GM23338 (cell line): ENCODE measurements around the gene AVPR2. TPM values are rescaled to one million over a fixed set of nuclear protein-coding genes. Genes with fewer than 3 reads are reported as not detected.

Experiments used
- ATAC-seq: fragments of 200-7000 bp; cut with Tn5 transposase; 3 replicates; pipeline ENCODE4 v1.9.1; 2020
- DNase-seq: peaks from one replicate; pipeline ENCODE4 v3.0.0-alpha.2; 2015; ENCODE audit warnings: low spot score
- H2AFZ ChIP-seq: fragments of 200-600 bp; sonication (generic); 2 replicates; pipeline ENCODE4 v1.8.0; 2016; ENCODE audit warnings: antibody characterized with exemption, mild to moderate bottlenecking, moderate library complexity
- H3F3A ChIP-seq: fragments of 200-600 bp; sonication (generic); replicated peaks from 2 replicates; pipeline ENCODE4 v1.8.0; 2017; ENCODE audit warnings: antibody characterized with exemption, mixed run types, low read depth
- H3K27ac ChIP-seq: fragments of 200-600 bp; sonication (generic); 2 replicates; pipeline ENCODE4 v1.6.1; 2016; ENCODE audit warnings: low read depth
- H3K27me3 ChIP-seq: fragments of 200-600 bp; sonication (generic); 2 replicates; pipeline ENCODE4 v1.8.0; 2016; ENCODE audit warnings: mild to moderate bottlenecking, mixed run types, moderate library complexity; ENCODE audit not compliant: insufficient read depth
- H3K36me3 ChIP-seq: fragments of 200-600 bp; sonication (generic); 2 replicates; pipeline ENCODE4 v1.8.0; 2016; ENCODE audit warnings: mild to moderate bottlenecking; ENCODE audit not compliant: insufficient read depth
- H3K4me1 ChIP-seq: fragments of 200-600 bp; sonication (generic); 2 replicates; pipeline ENCODE4 v1.8.0; 2016; ENCODE audit warnings: mild to moderate bottlenecking, moderate library complexity; ENCODE audit not compliant: insufficient read depth
- H3K4me2 ChIP-seq: fragments of 200-600 bp; sonication (generic); 2 replicates; pipeline ENCODE4 v1.7.1; 2017; ENCODE audit warnings: mixed run types
- H3K4me3 ChIP-seq: fragments of 200-600 bp; sonication (generic); 2 replicates; pipeline ENCODE4 v1.6.1; 2016; ENCODE audit warnings: mixed run types
- H3K79me2 ChIP-seq: fragments of 200-600 bp; sonication (generic); replicated peaks from 2 replicates; pipeline ENCODE4 v1.8.0; 2017; ENCODE audit warnings: mild to moderate bottlenecking; ENCODE audit not compliant: insufficient read depth
- H3K9me2 ChIP-seq: fragments of 200-600 bp; sonication (generic); 2 replicates; pipeline ENCODE4 v1.8.0; 2017; ENCODE audit not compliant: insufficient read depth
- H4K20me1 ChIP-seq: fragments of 200-600 bp; sonication (generic); replicated peaks from 2 replicates; pipeline ENCODE4 v1.8.0; 2017; ENCODE audit warnings: mild to moderate bottlenecking; ENCODE audit not compliant: insufficient read depth
- H3K27ac Mint-ChIP-seq: 2 replicates; pipeline ENCODE4 v1.8.0; 2020; ENCODE audit warnings: inconsistent platforms, mild to moderate bottlenecking, moderate library complexity, mixed read lengths
- H3K27me3 Mint-ChIP-seq: 3 replicates; pipeline ENCODE4 v1.8.0; 2022; ENCODE audit warnings: low read depth, mild to moderate bottlenecking, moderate library complexity, mixed read lengths, inconsistent platforms; ENCODE audit not compliant: insufficient read depth, poor library complexity
- H3K36me3 Mint-ChIP-seq: 3 replicates; pipeline ENCODE4 v1.8.0; 2021; ENCODE audit warnings: low read depth, mild to moderate bottlenecking, inconsistent platforms, moderate library complexity, mixed read lengths
- H3K4me1 Mint-ChIP-seq: 3 replicates; pipeline ENCODE4 v1.8.0; 2020; ENCODE audit warnings: mild to moderate bottlenecking, inconsistent platforms, mixed read lengths
- H3K4me3 Mint-ChIP-seq: 3 replicates; pipeline ENCODE4 v1.8.0; 2021; ENCODE audit warnings: moderate library complexity, mild to moderate bottlenecking, inconsistent platforms, mixed read lengths
- H3K9me3 Mint-ChIP-seq: 3 replicates; pipeline ENCODE4 v1.8.0; 2020; ENCODE audit warnings: moderate library complexity, mild to moderate bottlenecking, inconsistent platforms, mixed read lengths
- CREB1 ChIP-seq: fragments of 250-450 bp; sonication (Bioruptor Pico); IDR thresholded peaks from 2 replicates; pipeline ENCODE4 v1.5.0; 2020; ENCODE audit warnings: low read depth, mild to moderate bottlenecking, moderate library complexity
- ETS1 ChIP-seq: IDR thresholded peaks from 2 replicates; pipeline ENCODE4 v1.6.1; 2016; ENCODE audit warnings: antibody characterized with exemption
- EZH2 ChIP-seq: fragments of 200-600 bp; sonication (generic); IDR thresholded peaks from one replicate; pipeline ENCODE4 v1.8.0; 2017; ENCODE audit warnings: antibody characterized with exemption, mild to moderate bottlenecking, low read depth; ENCODE audit not compliant: unreplicated experiment
- EZH2phosphoT487 ChIP-seq: fragments of 200-600 bp; sonication (generic); IDR thresholded peaks from one replicate; pipeline ENCODE4 v1.8.1; 2018; ENCODE audit warnings: antibody characterized with exemption; ENCODE audit not compliant: unreplicated experiment
- JUNB ChIP-seq: IDR thresholded peaks from one replicate; pipeline ENCODE4 v1.6.1; 2016; ENCODE audit warnings: antibody characterized with exemption; ENCODE audit not compliant: unreplicated experiment
- NANOG ChIP-seq: IDR thresholded peaks from 2 replicates; pipeline ENCODE4 v1.6.1; 2016; ENCODE audit warnings: antibody characterized with exemption, borderline replicate concordance
- POLR2AphosphoS5 ChIP-seq: IDR thresholded peaks from 2 replicates; pipeline ENCODE4 v1.6.1; 2016; ENCODE audit warnings: antibody characterized with exemption, low read depth
- STAT1 ChIP-seq: IDR thresholded peaks from one replicate; pipeline ENCODE4 v1.6.1; 2016; ENCODE audit warnings: antibody characterized with exemption; ENCODE audit not compliant: unreplicated experiment
- ZNF114 ChIP-seq: fragments of 250-450 bp; sonication (Bioruptor Pico); IDR thresholded peaks from 2 replicates; pipeline ENCODE4 v1.5.0; 2020; ENCODE audit warnings: mild to moderate bottlenecking, moderate library complexity
- ZNF331 ChIP-seq: fragments of 250-450 bp; sonication (Bioruptor Pico); IDR thresholded peaks from 2 replicates; pipeline ENCODE4 v1.5.0; 2020; ENCODE audit warnings: low read depth, mild to moderate bottlenecking, moderate library complexity
- ZNF462 ChIP-seq: fragments of 250-450 bp; sonication (Bioruptor Pico); IDR thresholded peaks from 2 replicates; pipeline ENCODE4 v1.5.0; 2020; ENCODE audit warnings: mild to moderate bottlenecking, moderate library complexity
- polyA plus RNA-seq: library from polyadenylated mRNA; unstranded; fragments of >200 nt; fragmentation: Nextera tagmentation; extraction: Ambion mirVana; gene quantifications from 2 replicates; pipeline ENCODE4 v1.2.1, GENCODE V29; 2016
- total RNA-seq: library from RNA; depleted of rRNA; stranded (reverse); fragments of >200 nt; shearing (Covaris generic); gene quantifications from 2 replicates; pipeline ENCODE4 v1.2.3, GENCODE V29; 2014
- TF ChIP-seq, protein P1 (sequence below), 2 experiments: fragments of 200-600 bp in 1 of 2; sonication (generic) in 1 of 2; conservative IDR thresholded peaks; 2 replicates each; pipeline versions ENCODE4 v1.5.1 to v1.6.1; 2016 to 2017; ENCODE audit warnings: antibody characterized with exemption in 2 of 2, low read depth in 2 of 2, mild to moderate bottlenecking in 2 of 2, moderate library complexity in 1 of 2
- TF ChIP-seq, protein P2 (sequence below): IDR thresholded peaks from one replicate; pipeline ENCODE4 v1.6.1; 2018; ENCODE audit warnings: antibody characterized with exemption; ENCODE audit not compliant: unreplicated experiment

AVPR2 gene
- total and polyA plus RNA-seq, 2 experiments from 2014 or later: not detected

DNA sequence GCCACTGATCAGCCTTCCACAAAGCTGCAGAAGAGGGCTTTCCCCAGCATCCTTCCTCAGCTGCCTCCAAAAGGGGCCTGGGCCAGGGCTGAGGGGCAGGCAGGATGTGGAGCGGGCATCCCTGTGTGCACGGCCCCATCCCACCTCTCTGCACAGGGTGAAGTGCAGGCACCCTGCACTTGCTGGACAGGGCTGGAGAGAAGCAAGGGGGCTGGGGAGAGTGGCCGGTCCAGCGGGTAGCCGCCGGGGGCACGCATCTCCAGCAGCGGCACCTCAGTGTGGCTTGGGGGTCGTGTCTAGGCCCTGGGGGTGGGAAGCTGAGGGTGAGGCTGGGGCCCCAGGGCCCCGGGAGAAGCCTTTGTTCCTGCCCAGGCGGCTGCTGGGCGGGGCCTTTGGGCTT lies 3.0 kb downstream of the AVPR2 start:
- ATAC-seq (no peak), DNase-seq (no peak)
- Histone ChIP-seq H3K27me3 (no peaks in the 10 kb centered on the region), H3K9me2 (no peaks in the 10 kb centered on the region), H3K79me2 (no peaks in the 10 kb centered on the region), H4K20me1 (no peaks in the 10 kb centered on the region), H2AFZ (no peak overlapping the region), H3K27ac (no peak overlapping the region), H3K4me3 (no peak overlapping the region), H3K36me3 (no peaks in the 10 kb centered on the region), H3F3A (no peaks in the 10 kb centered on the region), H3K4me2 (no peak overlapping the region), H3K4me1 (no peaks in the 10 kb centered on the region)
- TF ChIP-seq JUNB: no peak
- TF ChIP-seq EZH2phosphoT487: no peak
- no peak for TF ChIP-seq ZNF462 (CRISPR knock-in tag)
- no peak for TF ChIP-seq STAT1
- TF ChIP-seq NANOG: no peak
- TF ChIP-seq ETS1: no peak
- TF ChIP-seq CREB1 (CRISPR knock-in tag): no peak
- no peak for TF ChIP-seq EZH2
- TF ChIP-seq, protein P1, sequence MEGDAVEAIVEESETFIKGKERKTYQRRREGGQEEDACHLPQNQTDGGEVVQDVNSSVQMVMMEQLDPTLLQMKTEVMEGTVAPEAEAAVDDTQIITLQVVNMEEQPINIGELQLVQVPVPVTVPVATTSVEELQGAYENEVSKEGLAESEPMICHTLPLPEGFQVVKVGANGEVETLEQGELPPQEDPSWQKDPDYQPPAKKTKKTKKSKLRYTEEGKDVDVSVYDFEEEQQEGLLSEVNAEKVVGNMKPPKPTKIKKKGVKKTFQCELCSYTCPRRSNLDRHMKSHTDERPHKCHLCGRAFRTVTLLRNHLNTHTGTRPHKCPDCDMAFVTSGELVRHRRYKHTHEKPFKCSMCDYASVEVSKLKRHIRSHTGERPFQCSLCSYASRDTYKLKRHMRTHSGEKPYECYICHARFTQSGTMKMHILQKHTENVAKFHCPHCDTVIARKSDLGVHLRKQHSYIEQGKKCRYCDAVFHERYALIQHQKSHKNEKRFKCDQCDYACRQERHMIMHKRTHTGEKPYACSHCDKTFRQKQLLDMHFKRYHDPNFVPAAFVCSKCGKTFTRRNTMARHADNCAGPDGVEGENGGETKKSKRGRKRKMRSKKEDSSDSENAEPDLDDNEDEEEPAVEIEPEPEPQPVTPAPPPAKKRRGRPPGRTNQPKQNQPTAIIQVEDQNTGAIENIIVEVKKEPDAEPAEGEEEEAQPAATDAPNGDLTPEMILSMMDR (conservative IDR thresholded peaks at IDR 0.05; ENCODE audit: low read depth in 2 of 2): no peak
- TF ChIP-seq POLR2AphosphoS5: no peak
- TF ChIP-seq ZNF114: no peak
- TF ChIP-seq ZNF331 (CRISPR knock-in tag): no peak
- TF ChIP-seq, protein P2, sequence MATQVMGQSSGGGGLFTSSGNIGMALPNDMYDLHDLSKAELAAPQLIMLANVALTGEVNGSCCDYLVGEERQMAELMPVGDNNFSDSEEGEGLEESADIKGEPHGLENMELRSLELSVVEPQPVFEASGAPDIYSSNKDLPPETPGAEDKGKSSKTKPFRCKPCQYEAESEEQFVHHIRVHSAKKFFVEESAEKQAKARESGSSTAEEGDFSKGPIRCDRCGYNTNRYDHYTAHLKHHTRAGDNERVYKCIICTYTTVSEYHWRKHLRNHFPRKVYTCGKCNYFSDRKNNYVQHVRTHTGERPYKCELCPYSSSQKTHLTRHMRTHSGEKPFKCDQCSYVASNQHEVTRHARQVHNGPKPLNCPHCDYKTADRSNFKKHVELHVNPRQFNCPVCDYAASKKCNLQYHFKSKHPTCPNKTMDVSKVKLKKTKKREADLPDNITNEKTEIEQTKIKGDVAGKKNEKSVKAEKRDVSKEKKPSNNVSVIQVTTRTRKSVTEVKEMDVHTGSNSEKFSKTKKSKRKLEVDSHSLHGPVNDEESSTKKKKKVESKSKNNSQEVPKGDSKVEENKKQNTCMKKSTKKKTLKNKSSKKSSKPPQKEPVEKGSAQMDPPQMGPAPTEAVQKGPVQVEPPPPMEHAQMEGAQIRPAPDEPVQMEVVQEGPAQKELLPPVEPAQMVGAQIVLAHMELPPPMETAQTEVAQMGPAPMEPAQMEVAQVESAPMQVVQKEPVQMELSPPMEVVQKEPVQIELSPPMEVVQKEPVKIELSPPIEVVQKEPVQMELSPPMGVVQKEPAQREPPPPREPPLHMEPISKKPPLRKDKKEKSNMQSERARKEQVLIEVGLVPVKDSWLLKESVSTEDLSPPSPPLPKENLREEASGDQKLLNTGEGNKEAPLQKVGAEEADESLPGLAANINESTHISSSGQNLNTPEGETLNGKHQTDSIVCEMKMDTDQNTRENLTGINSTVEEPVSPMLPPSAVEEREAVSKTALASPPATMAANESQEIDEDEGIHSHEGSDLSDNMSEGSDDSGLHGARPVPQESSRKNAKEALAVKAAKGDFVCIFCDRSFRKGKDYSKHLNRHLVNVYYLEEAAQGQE: no peak
- H3K36me3 Mint-ChIP-seq: peaks cover 6% of the 10 kb centered on the region; the same call in 2 of the 3 replicates
- no peaks in the 10 kb centered on the region for H3K9me3 Mint-ChIP-seq
- no peak overlapping the region for H3K4me3 Mint-ChIP-seq
- H3K27me3 Mint-ChIP-seq: peaks cover 7% of the 10 kb centered on the region
- H3K4me1 Mint-ChIP-seq: peaks cover 12% of the 10 kb centered on the region; the same call in 2 of the 3 replicates
- H3K27ac Mint-ChIP-seq: no peak overlapping the region
